Uterus (tissue), 2 donors: Measurements from ENCODE around the gene ZNF324B.

Experiments
- POLR2A ChIP-seq, 2 donors: fragments of 450-650 bp; IDR thresholded peaks; one replicate each; pipeline ENCODE4 v1.6.1; 2016; ENCODE audit warnings: antibody characterized with exemption in 2 of 2, mild to moderate bottlenecking in 1 of 2, moderate library complexity in 1 of 2
- TF ChIP-seq, protein P1 (sequence below), 4 experiments: fragments of 200-600 bp in 2 of 4; fragments of 450-650 bp in 2 of 4; sonication (generic) in 2 of 4; IDR thresholded peaks; one replicate each; pipeline ENCODE4 v1.5.1; 2016 to 2019; ENCODE audit warnings: antibody characterized with exemption in 4 of 4, mild to moderate bottlenecking in 2 of 4, moderate library complexity in 1 of 4

DNA sequence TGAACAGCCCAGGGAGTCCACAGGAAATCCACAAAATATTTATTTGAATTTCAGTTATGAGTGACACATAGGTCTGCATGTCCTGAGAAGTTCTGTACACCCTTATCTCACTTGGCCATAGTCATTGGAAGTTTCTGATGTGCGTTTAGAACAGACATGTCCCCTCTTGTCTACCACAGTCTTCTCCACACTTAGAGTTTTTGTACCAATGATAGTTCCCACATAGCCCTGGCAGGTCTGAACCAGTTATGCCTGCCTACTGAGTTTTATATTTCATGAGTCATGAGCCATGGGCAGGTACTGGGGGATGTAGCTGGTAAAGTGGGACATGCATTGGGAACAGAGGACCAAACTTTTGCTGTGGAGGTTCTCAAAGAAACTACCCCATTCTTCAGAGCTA is 22.8 kb upstream of the ZNF324B start:
- TF ChIP-seq, protein P1, sequence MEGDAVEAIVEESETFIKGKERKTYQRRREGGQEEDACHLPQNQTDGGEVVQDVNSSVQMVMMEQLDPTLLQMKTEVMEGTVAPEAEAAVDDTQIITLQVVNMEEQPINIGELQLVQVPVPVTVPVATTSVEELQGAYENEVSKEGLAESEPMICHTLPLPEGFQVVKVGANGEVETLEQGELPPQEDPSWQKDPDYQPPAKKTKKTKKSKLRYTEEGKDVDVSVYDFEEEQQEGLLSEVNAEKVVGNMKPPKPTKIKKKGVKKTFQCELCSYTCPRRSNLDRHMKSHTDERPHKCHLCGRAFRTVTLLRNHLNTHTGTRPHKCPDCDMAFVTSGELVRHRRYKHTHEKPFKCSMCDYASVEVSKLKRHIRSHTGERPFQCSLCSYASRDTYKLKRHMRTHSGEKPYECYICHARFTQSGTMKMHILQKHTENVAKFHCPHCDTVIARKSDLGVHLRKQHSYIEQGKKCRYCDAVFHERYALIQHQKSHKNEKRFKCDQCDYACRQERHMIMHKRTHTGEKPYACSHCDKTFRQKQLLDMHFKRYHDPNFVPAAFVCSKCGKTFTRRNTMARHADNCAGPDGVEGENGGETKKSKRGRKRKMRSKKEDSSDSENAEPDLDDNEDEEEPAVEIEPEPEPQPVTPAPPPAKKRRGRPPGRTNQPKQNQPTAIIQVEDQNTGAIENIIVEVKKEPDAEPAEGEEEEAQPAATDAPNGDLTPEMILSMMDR (IDR thresholded peaks at IDR 0.05): no peak
- no peak for TF ChIP-seq POLR2A (IDR thresholded peaks at IDR 0.05)
